CD14-positive monocyte (primary cell): ENCODE measurements around the gene ADAMTSL4. TPM values are rescaled to one million over a fixed set of nuclear protein-coding genes. Genes with fewer than 3 reads are reported as not detected.

Experiments
- DNase-seq, 3 donors: peaks; one replicate each; pipeline ENCODE4 v3.0.0-alpha.2; 2011 to 2022
- H2AFZ ChIP-seq: 2 replicates; pipeline ENCODE4 v1.6.0; 2012; ENCODE audit warnings: mild to moderate bottlenecking, low read depth, low read length, inconsistent platforms; ENCODE audit not compliant: insufficient read depth, poor library complexity, severe bottlenecking
- H3K27ac ChIP-seq, 2 donors: 1 replicate in 1 of 2; 2 replicates in 1 of 2; pipeline ENCODE4 v1.5.1; 2012 to 2013; ENCODE audit warnings: low read length in 2 of 2, control low read depth in 1 of 2, inconsistent platforms in 1 of 2, low read depth in 1 of 2, mild to moderate bottlenecking in 1 of 2
- H3K27me3 ChIP-seq, 2 donors: one replicate each; pipeline versions ENCODE4 v1.6.0 to v1.6.1; 2011 to 2013; ENCODE audit warnings: low read length in 2 of 2; ENCODE audit not compliant: control insufficient read depth in 2 of 2, insufficient read depth in 2 of 2
- H3K36me3 ChIP-seq, 2 donors: replicated peaks in 1 of 2; 1 replicate in 1 of 2; 2 replicates in 1 of 2; pipeline versions ENCODE4 v1.5.1 to v1.6.1; 2012 to 2013; ENCODE audit warnings: low read length in 2 of 2, control low read depth in 1 of 2, inconsistent platforms in 1 of 2, mild to moderate bottlenecking in 1 of 2; ENCODE audit not compliant: insufficient read depth in 2 of 2, control insufficient read depth in 1 of 2
- H3K4me1 ChIP-seq, 2 donors: 1 replicate in 1 of 2; 2 replicates in 1 of 2; pipeline versions ENCODE4 v1.5.1 to v1.6.1; 2012 to 2013; ENCODE audit warnings: low read length in 2 of 2, control low read depth in 1 of 2, inconsistent platforms in 1 of 2, mild to moderate bottlenecking in 1 of 2, moderate library complexity in 1 of 2; ENCODE audit not compliant: insufficient read depth in 2 of 2, control insufficient read depth in 1 of 2
- H3K4me2 ChIP-seq: replicated peaks from 2 replicates; pipeline ENCODE3; 2012; ENCODE audit warnings: low read length, moderate library complexity, mild to moderate bottlenecking; ENCODE audit not compliant: poor library complexity, severe bottlenecking; ENCODE audit errors: extremely low read depth
- H3K4me3 ChIP-seq, 3 experiments: fragments of 200-600 bp in 1 of 3; sonication (generic) in 1 of 3; replicated peaks in 1 of 3; 1 replicate in 2 of 3; 2 replicates in 1 of 3; pipeline ENCODE4 v1.5.1; 2011 to 2013; ENCODE audit warnings: low read length in 3 of 3, mild to moderate bottlenecking in 3 of 3, control low read depth in 2 of 3, low read depth in 2 of 3, inconsistent platforms in 1 of 3, moderate library complexity in 1 of 3
- H3K79me2 ChIP-seq: 2 replicates; pipeline ENCODE4 v1.6.0; 2012; ENCODE audit warnings: mild to moderate bottlenecking, control low read depth, inconsistent platforms, low read length, moderate library complexity; ENCODE audit not compliant: insufficient read depth
- H3K9ac ChIP-seq: 2 replicates; pipeline ENCODE4 v1.6.0; 2017; ENCODE audit warnings: low read length, mild to moderate bottlenecking; ENCODE audit not compliant: insufficient read depth, poor library complexity, severe bottlenecking
- H3K9me3 ChIP-seq, 2 donors: replicated peaks in 1 of 2; 1 replicate in 1 of 2; 2 replicates in 1 of 2; pipeline versions ENCODE4 v1.5.1 to v1.6.1; 2012 to 2013; ENCODE audit warnings: low read length in 2 of 2, control low read depth in 1 of 2; ENCODE audit not compliant: control insufficient read depth in 1 of 2, insufficient read depth in 1 of 2
- H4K20me1 ChIP-seq: 2 replicates; pipeline ENCODE4 v1.6.0; 2012; ENCODE audit warnings: mild to moderate bottlenecking, low read length, control low read depth, moderate library complexity; ENCODE audit not compliant: insufficient read depth
- H3K27ac Mint-ChIP-seq, 7 donors: one replicate each; pipeline ENCODE4 v1.8.0; 2020; ENCODE audit warnings: mild to moderate bottlenecking in 7 of 7, mixed read lengths in 7 of 7, moderate library complexity in 6 of 7, inconsistent platforms in 2 of 7
- H3K27me3 Mint-ChIP-seq, 3 donors: one replicate each; pipeline ENCODE4 v1.8.0; 2021 to 2022; ENCODE audit warnings: low read depth in 3 of 3, mild to moderate bottlenecking in 3 of 3, mixed read lengths in 3 of 3, moderate library complexity in 3 of 3, inconsistent platforms in 1 of 3
- H3K36me3 Mint-ChIP-seq, 2 donors: one replicate each; pipeline ENCODE4 v1.8.0; 2020; ENCODE audit warnings: mixed read lengths in 2 of 2, inconsistent platforms in 1 of 2, mild to moderate bottlenecking in 1 of 2
- H3K4me1 Mint-ChIP-seq: one replicate; pipeline ENCODE4 v1.8.0; 2020; ENCODE audit warnings: mild to moderate bottlenecking, mixed read lengths
- H3K4me3 Mint-ChIP-seq, 2 donors: one replicate each; pipeline ENCODE4 v1.8.0; 2020; ENCODE audit warnings: mild to moderate bottlenecking in 2 of 2, mixed read lengths in 2 of 2, moderate library complexity in 1 of 2
- H3K9me3 Mint-ChIP-seq, 7 donors: one replicate each; pipeline ENCODE4 v1.8.0; 2020 to 2022; ENCODE audit warnings: mixed read lengths in 7 of 7, mild to moderate bottlenecking in 6 of 7, moderate library complexity in 6 of 7, inconsistent platforms in 2 of 7
- CTCF ChIP-seq: fragments of 200-600 bp; IDR thresholded peaks from one replicate; pipeline ENCODE4 v1.8.0; 2022; ENCODE audit warnings: antibody characterized with exemption, mild to moderate bottlenecking
- WGBS: methylation state at CpG from one replicate; pipeline ENCODE4 v1.1.5; 2013; ENCODE audit warnings: missing lambda C conversion rate; ENCODE audit not compliant: insufficient coverage; 5-methylcytosine and 5-hydroxymethylcytosine counted together
- intact Hi-C, 2 donors: fragments of 100-400 bp; cut with micrococcal nuclease; formaldehyde crosslinking; loops; one replicate each; pipeline versions ENCODE4 v1.15.0 to v1.15.1; 2023
- polyA plus RNA-seq, 3 donors: library from polyadenylated mRNA; depleted of rRNA in 1 of 3; unstranded in 2 of 3; stranded (reverse) in 1 of 3; fragments of 300-500 nt in 2 of 3; fragments of >200 nt in 1 of 3; fragmentation: Illumina TruSeq in 2 of 3; gene quantifications; 1 replicate in 2 of 3; 2 replicates in 1 of 3; pipeline ENCODE4 v1.2.3, GENCODE V29; 2012 to 2021

ADAMTSL4 gene
- polyA plus RNA-seq, 3 donors, result 2.5 to 109 (median 2.8) TPM

- DNase-seq, result peak in 1 of 3 donors; percentile 51
- peak overlapping the region; percentile 92 for H3K4me2 ChIP-seq
- Mint-ChIP-seq H3K36me3 (peaks cover 64 to 85% of the 10 kb centered on the region in 2 donors), H3K9me3 (peaks cover 5 to 18% (median 12%) of the 10 kb centered on the region in 7 donors), H3K4me1 (peaks cover 58% of the 10 kb centered on the region), H3K27ac (peak overlapping the region; percentile 75 to 98 (median 91)), H3K27me3 (peaks cover 0 to 14% (median 2%) of the 10 kb centered on the region in 3 donors), H3K4me3 (peak overlapping the region; percentile 96 to 99)
- intact Hi-C loops, result loop anchor here (2.0 to 5.0 kb wide), 2 partner anchors 13 to 37 kb away; no protein-coding TSS in a partner anchor
- H4K20me1 ChIP-seq, result peaks cover 87% of the 10 kb centered on the region
- H3K9ac ChIP-seq, result peak overlapping the region; percentile 100
- TF ChIP-seq CTCF, result no peak
- WGBS, result no CpG with 5 or more reads among the region's 1 CpG
- H3K36me3 ChIP-seq, result peaks cover 60 to 77% of the 10 kb centered on the region in 2 donors
- no peaks in the 10 kb centered on the region for H3K27me3 ChIP-seq
- H3K4me3 ChIP-seq, result peak overlapping the region; percentile 81 to 100 (median 100)
- H3K79me2 ChIP-seq, result peaks cover 97% of the 10 kb centered on the region
- no peak overlapping the region for H2AFZ ChIP-seq
- no peaks in the 10 kb centered on the region for H3K9me3 ChIP-seq
- peak overlapping the region in 1 of 2 donors; percentile 97 for H3K27ac ChIP-seq
- peaks cover 38 to 64% of the 10 kb centered on the region in 2 donors for H3K4me1 ChIP-seq
Measured at GRCh38 chr1:150575518-150576366, 26.5 kb downstream of the ADAMTSL4 start.

- Mint-ChIP-seq H3K27me3 (peaks cover 0 to 14% (median 2%) of the 10 kb centered on the region in 3 donors), H3K9me3 (peaks cover 5 to 18% (median 12%) of the 10 kb centered on the region in 7 donors), H3K27ac (peak overlapping the region; percentile 53 to 99 (median 82)), H3K36me3 (peaks cover 61 to 79% of the 10 kb centered on the region in 2 donors), H3K4me3 (peak overlapping the region; percentile 96 to 99), H3K4me1 (peaks cover 56% of the 10 kb centered on the region)
- Histone ChIP-seq H3K36me3 (peaks cover 55 to 72% of the 10 kb centered on the region in 2 donors), H3K4me2 (peak overlapping the region; percentile 92), H3K79me2 (peaks cover 95% of the 10 kb centered on the region), H3K9ac (peak overlapping the region; percentile 100), H3K27ac (peak overlapping the region in 1 of 2 donors; percentile 97), H4K20me1 (peaks cover 81% of the 10 kb centered on the region), H3K4me1 (peaks cover 32 to 64% of the 10 kb centered on the region in 2 donors), H3K9me3 (no peaks in the 10 kb centered on the region), H2AFZ (no peak overlapping the region), H3K27me3 (no peaks in the 10 kb centered on the region), H3K4me3 (peak overlapping the region; percentile 81 to 100 (median 100))
- no peak for DNase-seq
- no CpG with 5 or more reads among the region's 4 CpGs for WGBS
- intact Hi-C loops, result loop anchor here (2.0 to 5.0 kb wide), 2 partner anchors 14 to 36 kb away; no protein-coding TSS in a partner anchor
- TF ChIP-seq CTCF, result no peak
Measured at GRCh38 chr1:150576367-150576711, 27.1 kb downstream of the ADAMTSL4 start.
